ENCODE measurements around the gene SATB2.

Gene SATB2

DNA sequence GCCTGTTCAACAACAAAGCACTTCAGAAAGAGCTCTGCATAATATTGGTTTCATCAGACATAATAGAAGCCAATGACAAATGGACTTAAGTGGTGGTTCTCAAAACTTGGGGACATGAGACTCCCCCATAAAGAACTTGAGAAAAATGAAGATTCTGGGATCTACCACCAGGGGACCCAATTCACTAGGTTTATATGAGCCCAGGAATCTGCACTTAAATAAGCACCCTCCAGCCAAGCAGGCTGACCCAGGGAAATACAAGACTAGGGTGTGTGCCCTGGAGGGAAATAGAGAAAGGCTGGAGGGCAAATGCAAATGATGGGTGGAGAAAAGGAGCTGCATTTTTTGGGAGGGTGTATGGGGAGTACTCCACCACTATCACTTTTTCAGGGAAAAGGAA is 52.5 kb downstream of the SATB2 start:
- no peak for DNase-seq (ENCODE audit: low read depth)

- peak; percentile 28 for DNase-seq (ENCODE audit: low read depth)
These were observed 52.9 kb downstream of the SATB2 start for GRCh38 chr2:199404841-199405240.

DNA sequence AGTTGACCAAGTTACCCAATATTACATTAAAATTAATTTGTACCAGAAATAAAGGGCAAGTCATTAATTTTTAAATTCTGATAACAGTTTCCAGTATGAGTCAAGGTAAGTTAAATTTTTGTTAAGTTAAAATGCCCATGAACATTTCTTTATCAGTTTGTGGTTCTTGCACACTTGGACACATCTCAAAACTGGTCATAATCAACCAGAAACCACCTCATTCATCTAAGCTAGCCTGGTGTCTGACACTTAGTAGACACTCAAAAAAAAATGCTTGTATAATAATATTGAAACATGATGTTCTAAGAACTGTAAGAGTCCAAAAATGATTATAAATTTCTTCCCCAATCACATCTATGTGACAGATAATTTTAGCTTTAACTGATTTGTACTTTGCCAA is 62.4 kb downstream of the SATB2 start:
- no peak for DNase-seq (ENCODE audit: low read depth)

GRCh38 chr2:199392363-199392762 is 65.4 kb downstream of the SATB2 start:
- no peak for DNase-seq (ENCODE audit: low read depth)

DNA sequence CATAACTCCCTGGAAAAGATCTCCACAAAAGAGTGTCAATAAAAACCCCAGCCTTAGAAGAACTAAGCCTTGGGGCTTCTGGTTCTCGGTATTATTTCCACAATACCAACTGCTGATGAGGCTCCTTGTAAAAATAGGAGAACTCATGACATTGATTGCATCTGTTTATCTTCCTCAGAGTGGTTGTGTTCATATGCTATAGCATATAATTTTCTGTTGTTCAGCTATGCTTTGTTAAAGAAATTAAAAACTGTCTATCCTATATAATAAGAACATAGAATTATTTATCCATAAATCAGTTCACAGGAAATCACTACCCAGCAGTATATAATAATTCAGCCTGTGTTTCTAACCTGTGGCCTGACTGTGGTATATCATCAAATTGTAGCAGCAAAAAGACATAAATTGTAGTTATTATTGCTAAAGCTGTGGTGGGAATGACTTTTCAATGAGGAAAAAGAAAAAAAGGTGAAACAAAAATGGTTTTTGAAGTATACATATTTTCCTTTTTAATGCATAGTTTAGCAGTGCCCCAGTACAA is 68.9 kb downstream of the SATB2 start:
- no peak for DNase-seq (ENCODE audit: low read depth)

GRCh38 chr2:199384043-199384442 is 73.7 kb downstream of the SATB2 start:
- DNase-seq (ENCODE audit: low read depth): no peak

GRCh38 chr2:199383021-199383420 is 74.7 kb downstream of the SATB2 start:
- DNase-seq (ENCODE audit: low read depth): no peak

- DNase-seq (ENCODE audit: low read depth): no peak
These were observed 75.6 kb downstream of the SATB2 start for GRCh38 chr2:199382091-199382490.

DNA sequence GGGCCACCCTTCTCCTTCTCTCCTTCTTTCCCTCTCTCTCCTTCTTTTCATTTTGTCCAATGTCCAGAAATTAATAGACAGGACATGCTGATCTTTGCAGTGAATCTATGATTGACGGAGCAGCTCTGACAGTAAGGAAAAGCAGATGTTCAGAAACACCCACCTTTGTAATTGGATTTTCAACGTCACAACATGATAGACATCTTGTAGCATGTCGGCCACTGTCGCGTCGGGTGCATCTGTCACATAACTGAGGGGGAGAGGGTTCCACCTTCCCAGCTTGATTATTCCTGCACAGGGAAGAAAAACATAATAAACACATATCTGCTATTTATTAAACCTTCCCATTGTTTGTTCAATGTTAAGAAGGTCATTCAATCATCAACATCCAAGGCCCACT is 76.2 kb downstream of the SATB2 start:
- no peak for DNase-seq (ENCODE audit: low read depth)

DNA sequence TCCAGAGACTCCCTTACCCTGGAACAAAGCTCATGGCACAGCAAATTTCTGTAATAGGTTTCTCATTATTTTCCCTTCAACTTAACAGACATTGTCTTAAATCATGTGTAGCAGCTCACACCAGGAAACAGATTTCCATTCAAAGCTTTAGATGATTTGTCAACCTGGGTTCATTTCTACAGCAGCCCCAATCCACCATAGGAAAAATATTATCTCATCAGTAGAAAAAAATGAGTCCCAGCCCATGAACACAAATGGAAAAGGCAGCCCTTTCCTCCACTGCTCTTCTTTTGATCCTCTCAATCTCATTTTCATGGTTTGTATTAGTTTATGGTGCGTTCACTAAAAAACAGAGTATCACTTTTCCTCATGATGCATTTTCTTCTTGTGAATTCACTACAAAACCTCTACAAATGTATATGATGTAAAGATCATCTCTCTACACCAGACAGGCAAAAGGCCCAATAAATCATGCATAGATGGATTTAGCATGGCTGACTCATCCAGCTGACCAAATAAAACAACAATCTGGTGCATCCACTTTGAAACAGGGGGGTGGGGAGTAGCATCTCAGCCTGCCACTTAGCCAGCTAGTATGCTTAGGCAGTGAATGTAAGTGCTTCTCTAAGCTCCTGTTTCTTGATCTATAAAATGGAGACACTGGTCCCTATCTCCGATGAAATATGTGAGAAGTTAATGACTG is 78.6 kb downstream of the SATB2 start:
- peak; percentile 24 for DNase-seq (ENCODE audit: low read depth)

- peak; percentile 45 for DNase-seq (ENCODE audit: low read depth)
These were observed 87.5 kb downstream of the SATB2 start for GRCh38 chr2:199370150-199370780.

DNA sequence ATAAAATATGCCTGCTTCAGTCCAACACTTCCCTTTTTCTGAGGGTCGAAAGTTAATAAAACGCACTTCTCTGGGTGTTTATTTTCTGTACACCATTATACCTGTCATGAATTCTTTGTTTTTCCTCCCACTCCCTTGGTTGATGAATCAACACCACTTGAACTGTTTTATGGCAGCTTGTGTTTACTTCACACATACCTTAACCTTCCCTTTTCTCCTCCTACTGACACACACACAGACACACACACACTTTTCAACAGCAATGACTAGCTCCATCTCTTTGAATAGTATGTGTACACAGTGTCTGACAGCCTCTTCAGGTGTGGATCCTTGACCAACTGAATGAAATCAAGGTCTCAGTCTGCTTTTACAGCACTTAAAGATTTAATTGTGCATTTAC is 91.3 kb downstream of the SATB2 start:
- no peak for DNase-seq (ENCODE audit: low read depth)

- no peak for DNase-seq (ENCODE audit: low read depth)
These were observed 93.6 kb downstream of the SATB2 start for GRCh38 chr2:199364153-199364552.

DNA sequence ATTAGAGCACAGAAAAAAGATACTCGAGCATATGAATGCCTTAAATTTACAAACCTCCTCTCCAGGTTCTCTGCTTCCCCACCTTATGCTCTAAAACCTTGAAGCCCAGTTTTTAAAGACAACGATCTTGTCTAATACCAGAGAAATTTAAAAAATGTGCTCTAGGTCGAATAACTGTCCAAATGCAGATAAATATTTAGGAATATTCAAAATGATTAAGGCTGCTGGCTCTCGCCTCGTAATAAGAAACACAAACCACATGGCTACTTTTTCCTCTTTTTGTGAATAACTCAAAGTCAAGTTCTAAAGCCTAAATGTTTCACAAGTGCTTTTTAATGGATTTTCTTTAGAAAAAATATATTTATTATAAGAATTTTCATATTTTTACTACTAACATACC is 101.3 kb downstream of the SATB2 start:
- DNase-seq (ENCODE audit: low read depth): no peak

DNA sequence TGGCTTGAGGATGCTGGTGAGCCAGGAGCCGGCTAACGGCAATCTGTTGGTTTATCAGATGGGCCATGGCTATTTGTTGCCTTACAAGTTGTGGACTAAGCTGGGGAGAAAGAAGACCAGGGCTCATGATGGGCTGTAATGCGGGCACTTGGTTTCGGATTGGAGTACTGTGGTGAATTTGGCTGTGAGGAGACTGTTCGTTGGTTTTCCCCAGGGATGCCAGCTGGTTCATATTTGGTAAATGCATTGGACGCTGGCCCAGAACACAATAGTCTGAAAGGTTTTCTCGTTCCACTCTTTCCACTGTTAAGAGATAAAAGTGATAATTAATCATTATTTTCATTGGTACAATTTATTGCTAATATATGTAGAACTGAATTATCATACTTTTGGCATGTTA is 108.9 kb downstream of the SATB2 start:
- DNase-seq (ENCODE audit: low read depth): no peak

DNA sequence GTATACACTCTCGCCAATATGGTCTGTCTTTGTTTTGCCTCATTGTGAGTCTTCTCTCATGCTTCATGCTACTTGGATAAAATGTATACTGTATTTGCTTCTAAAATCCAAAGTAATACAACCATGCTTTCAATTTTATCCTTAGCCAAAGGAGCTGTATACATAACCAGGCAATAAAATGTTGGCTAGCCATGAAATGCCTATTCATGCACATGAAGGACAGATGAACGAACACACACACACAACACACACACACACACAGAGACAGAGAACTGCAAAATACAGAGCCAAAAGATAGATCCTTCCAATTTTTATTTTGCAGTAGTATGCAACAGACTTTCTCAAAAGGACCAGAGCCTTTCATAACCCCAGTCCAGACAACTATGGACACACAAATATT is 113.7 kb downstream of the SATB2 start:
- DNase-seq (ENCODE audit: low read depth): no peak

- DNase-seq (ENCODE audit: low read depth): no peak
These were observed 115.4 kb downstream of the SATB2 start for GRCh38 chr2:199342334-199342733.

DNA sequence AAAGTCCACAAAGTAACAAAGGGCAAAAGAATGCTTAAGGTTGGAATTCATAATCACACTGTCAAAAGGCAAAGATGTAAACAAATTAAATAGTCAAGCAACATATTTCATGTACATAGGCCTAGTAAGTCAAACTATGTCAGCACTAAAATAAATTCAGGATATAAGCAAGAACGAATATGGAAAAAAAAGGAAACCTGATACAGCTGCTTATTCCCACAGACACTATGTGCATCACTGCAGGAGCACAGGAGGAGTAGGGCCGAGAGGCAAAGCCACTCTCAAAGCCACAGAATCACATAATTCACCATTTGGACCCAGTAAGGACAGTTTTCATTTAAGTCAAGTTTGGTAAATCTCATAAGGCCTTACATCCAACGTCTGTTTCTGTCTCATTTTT is 116.6 kb downstream of the SATB2 start:
- no peak for DNase-seq (ENCODE audit: low read depth)

- DNase-seq (ENCODE audit: low read depth): peak; percentile 76
These were observed 117.7 kb downstream of the SATB2 start for GRCh38 chr2:199339891-199340605.

- DNase-seq (ENCODE audit: low read depth): no peak
These were observed 121.2 kb downstream of the SATB2 start for GRCh38 chr2:199336546-199336945.

GRCh38 chr2:199335502-199335901 is 122.2 kb downstream of the SATB2 start:
- DNase-seq (ENCODE audit: low read depth): no peak

- DNase-seq (ENCODE audit: low read depth): no peak
These were observed 128.3 kb downstream of the SATB2 start for GRCh38 chr2:199329466-199329865.

DNA sequence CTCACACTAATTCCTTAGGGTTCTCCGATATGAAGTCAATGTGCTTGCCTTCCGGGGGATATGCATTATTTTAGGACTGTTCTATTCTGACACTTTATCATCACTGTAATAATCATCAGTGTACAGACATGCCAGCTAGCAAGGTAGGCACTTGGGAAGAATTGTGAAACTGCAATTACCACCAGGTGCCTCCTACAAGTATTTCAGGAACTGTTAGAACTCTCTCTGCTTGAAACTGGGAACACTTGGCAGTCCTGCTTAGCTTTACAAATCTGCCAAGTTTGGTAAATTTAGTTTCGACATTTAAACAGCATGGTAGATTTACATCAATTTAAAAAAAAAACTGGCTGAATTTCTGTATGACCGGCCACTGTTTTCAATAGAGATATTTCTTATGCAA is 128.7 kb downstream of the SATB2 start:
- no peak for DNase-seq (ENCODE audit: low read depth)
